ENCODE data around the gene CLEC2D. TPM values are rescaled to one million over a fixed set of nuclear protein-coding genes. Genes with fewer than 3 reads are reported as not detected.

CLEC2D gene
- total and polyA plus RNA-seq, 12 donors, result 0.75 to 12.4 (median 3.3) TPM

GRCh38 chr12:9731393-9731792 is 61.9 kb downstream of the CLEC2D start:
- no peak for DNase-seq
- Histone ChIP-seq H3K27ac (peak overlapping the region in 2 of 5 donors; percentile 8 to 41), H3K36me3 (replicated peaks in 1 of 2) (no peaks in the 10 kb centered on the region), H3K4me3 (no peak overlapping the region), H3K27me3 (no peaks in the 10 kb centered on the region), H3K4me1 (replicated peaks in 1 of 2) (peaks cover 0 to 2% of the 10 kb centered on the region in 2 donors), H3K9me3 (replicated peaks in 1 of 3) (no peaks in the 10 kb centered on the region)
- intact Hi-C loops (cut with DNase I), result no loop called here
- 61 to 69% (median 64%) methylated on average over 6 of the region's 6 CpGs for WGBS, 4 donors
- no peak for TF ChIP-seq POLR2A (IDR thresholded peaks at IDR 0.05)
- no peak for TF ChIP-seq CTCF (IDR thresholded peaks at IDR 0.05)

- TF ChIP-seq POLR2A (IDR thresholded peaks at IDR 0.05) (no peak), CTCF (IDR thresholded peaks at IDR 0.05) (no peak)
- intact Hi-C loops (cut with DNase I), result no loop called here
- H3K27ac ChIP-seq, result peak overlapping the region in 2 of 5 donors; percentile 8 to 41
- H3K36me3 ChIP-seq (replicated peaks in 1 of 2), result no peaks in the 10 kb centered on the region
- WGBS, 4 donors, result 56 to 78% (median 68%) methylated on average over 2 of the region's 2 CpGs
- H3K27me3 ChIP-seq, result no peaks in the 10 kb centered on the region
- peaks cover 0 to 5% of the 10 kb centered on the region in 2 donors for H3K4me1 ChIP-seq (replicated peaks in 1 of 2)
- H3K4me3 ChIP-seq, result no peak overlapping the region
- H3K9me3 ChIP-seq (replicated peaks in 1 of 3), result no peaks in the 10 kb centered on the region
- no peak for DNase-seq
Observed at GRCh38 chr12:9731797-9732196, 62.3 kb downstream of the CLEC2D start.

GRCh38 chr12:9732921-9733461 is 63.5 kb downstream of the CLEC2D start, which contains the start of gene CLECL1:
Gene CLECL1 (minus strand): TSS chr12:9733097.
- no peak for TF ChIP-seq POLR2A (IDR thresholded peaks at IDR 0.05)
- no peak for TF ChIP-seq CTCF (IDR thresholded peaks at IDR 0.05)
- intact Hi-C loops (cut with DNase I), result no loop called here
- no peak within 1 kb of the TSS for H3K4me3 ChIP-seq
- H3K36me3 ChIP-seq (replicated peaks in 1 of 2), result no peaks in the 10 kb centered on the region
- no peak for DNase-seq
- H3K27ac ChIP-seq, result peak within 1 kb of the TSS in 1 of 5 donors; percentile 41
- 66 to 76% (median 70%) methylated on average over 8 of the region's 8 CpGs for WGBS, 4 donors
- H3K27me3 ChIP-seq, result no peaks in the 10 kb centered on the region
- H3K9me3 ChIP-seq (replicated peaks in 1 of 3), result no peaks in the 10 kb centered on the region
- H3K4me1 ChIP-seq (replicated peaks in 1 of 2), result peaks cover 0 to 5% of the 10 kb centered on the region in 2 donors

- Histone ChIP-seq H3K4me3 (no peak overlapping the region), H3K27ac (no peak overlapping the region), H3K36me3 (replicated peaks in 1 of 2) (no peaks in the 10 kb centered on the region), H3K9me3 (replicated peaks in 1 of 3) (no peaks in the 10 kb centered on the region), H3K27me3 (no peaks in the 10 kb centered on the region), H3K4me1 (replicated peaks in 1 of 2) (peaks cover 0 to 5% of the 10 kb centered on the region in 2 donors)
- DNase-seq, result no peak
- intact Hi-C loops (cut with DNase I), result no loop called here
- 70 to 86% (median 81%) methylated on average over 3 of the region's 3 CpGs for WGBS, 4 donors
- TF ChIP-seq POLR2A (IDR thresholded peaks at IDR 0.05), result no peak
- no peak for TF ChIP-seq CTCF (IDR thresholded peaks at IDR 0.05)
Observed at GRCh38 chr12:9735601-9736000, 66.1 kb downstream of the CLEC2D start.

Measured in adrenal gland (tissue), 12 donors.